Measurements from ENCODE around the gene AMN1. TPM values are rescaled to one million over a fixed set of nuclear protein-coding genes. Genes with fewer than 3 reads are reported as not detected.

The AMN1 gene
- total RNA-seq, 1 experiment from 2014 or later = 12.1 TPM

- ChIA-PET POLR2A (no interaction called here), CTCF (no interaction called here)
- ATAC-seq (no peak), DNase-seq (ENCODE audit: low spot score) (no peak)
- H3K36me3 Mint-ChIP-seq = no peaks in the 10 kb centered on the region
- no peak for TF ChIP-seq ZNF263 (CRISPR knock-in tag; IDR thresholded peaks at IDR 0.05; ENCODE audit: low read depth)
- no peak for TF ChIP-seq TEAD4 (CRISPR knock-in tag; IDR thresholded peaks at IDR 0.05)
- no peak for TF ChIP-seq STAT6 (CRISPR knock-in tag; conservative IDR thresholded peaks at IDR 0.05; ENCODE audit: low read depth)
- no peak for TF ChIP-seq TP53 (CRISPR knock-in tag; IDR thresholded peaks at IDR 0.05)
- TF ChIP-seq NR2C2 (CRISPR knock-in tag; IDR thresholded peaks at IDR 0.05) = no peak
- TF ChIP-seq ZSCAN18 (CRISPR knock-in tag; IDR thresholded peaks at IDR 0.05) = no peak
- TF ChIP-seq ATF3 (CRISPR knock-in tag; conservative IDR thresholded peaks at IDR 0.05) = no peak
- no peak for TF ChIP-seq ELF4 (CRISPR knock-in tag; IDR thresholded peaks at IDR 0.05; ENCODE audit: low read depth)
- TF ChIP-seq NR1H2 (CRISPR knock-in tag; IDR thresholded peaks at IDR 0.05) = no peak
- TF ChIP-seq E2F5 (CRISPR knock-in tag; IDR thresholded peaks at IDR 0.05) = no peak
- TF ChIP-seq CDX4 (CRISPR knock-in tag; IDR thresholded peaks at IDR 0.05; ENCODE audit: borderline replicate concordance) = no peak
- TF ChIP-seq GABPB1 (CRISPR knock-in tag; IDR thresholded peaks at IDR 0.05) = no peak
- TF ChIP-seq AFF4 (CRISPR knock-in tag; IDR thresholded peaks at IDR 0.05; ENCODE audit: borderline replicate concordance) = no peak
- no peak for TF ChIP-seq ZNF532 (CRISPR knock-in tag; IDR thresholded peaks at IDR 0.05; ENCODE audit: borderline replicate concordance)
- no peak for TF ChIP-seq CBFB (CRISPR knock-in tag; IDR thresholded peaks at IDR 0.05; ENCODE audit: low read depth)
- no peak for TF ChIP-seq FOXP4 (CRISPR knock-in tag; IDR thresholded peaks at IDR 0.05)
- TF ChIP-seq SOX15 (CRISPR knock-in tag; IDR thresholded peaks at IDR 0.05) = no peak
- TF ChIP-seq EMX1 (CRISPR knock-in tag; IDR thresholded peaks at IDR 0.05) = no peak
- no peak for TF ChIP-seq ZBTB43 (CRISPR knock-in tag; IDR thresholded peaks at IDR 0.05)
- no peak for TF ChIP-seq ATF1 (CRISPR knock-in tag; IDR thresholded peaks at IDR 0.05)
- no peak overlapping the region for H3K4me3 Mint-ChIP-seq
- H3K27ac Mint-ChIP-seq = no peak overlapping the region
- peaks cover 10% of the 10 kb centered on the region for H3K4me1 Mint-ChIP-seq
- no peaks in the 10 kb centered on the region for H3K27me3 Mint-ChIP-seq (ENCODE audit: low read depth)
- H3K9me3 Mint-ChIP-seq = no peaks in the 10 kb centered on the region
These were observed 73.0 kb downstream of the AMN1 start for GRCh38 chr12:31655792-31656191.
